GM12878 (cell line): ENCODE measurements around the gene CTDSP1. TPM values are rescaled to one million over a fixed set of nuclear protein-coding genes. Genes with fewer than 3 reads are reported as not detected.
A peak's percentile ranks its signal among the peaks of the same experiment; 100 is the strongest.

Experiments
- ATAC-seq: fragments of 200-7000 bp; cut with Tn5 transposase; 3 replicates; pipeline ENCODE4 v1.9.1; 2020; ENCODE audit warnings: mild to moderate bottlenecking, moderate library complexity
- BruUV-seq: library from RNA; stranded (reverse); fragments of 400-500 nt; replicated peaks from 2 replicates; lab custom pipeline; 2021; lab: Mats Ljungman, UMichigan
- CTCF ChIA-PET: fragments of 300-600 bp; sonication (Branson Sonifier 250); formaldehyde crosslinking; extraction: SDS; loops from one replicate; lab custom pipeline; 2021; ENCODE audit warnings: inconsistent platforms; lab: Yijun Ruan, JAX
- POLR2A ChIA-PET: fragments of 350-600 bp; formaldehyde crosslinking; extraction: SDS; loops from one replicate; lab custom pipeline; 2021; ENCODE audit warnings: inconsistent platforms; lab: Charles Lee
- RAD21 ChIA-PET: fragments of 300-600 bp; sonication (Branson Sonifier 250); formaldehyde crosslinking; loops from one replicate; lab custom pipeline; 2023; ENCODE audit warnings: antibody characterized with exemption; ENCODE audit not compliant: unreplicated experiment; lab: Charles Lee
- SMC1A ChIA-PET: fragments of 300-600 bp; sonication (Branson Sonifier 250); formaldehyde crosslinking; loops from one replicate; lab custom pipeline; 2023; ENCODE audit not compliant: unreplicated experiment, uncharacterized antibody; lab: Charles Lee
- DNase-seq: peaks from one replicate; pipeline ENCODE4 v3.0.0-alpha.2; 2011; ENCODE audit warnings: low read depth, low spot score
- FAIRE-seq: peaks from 3 replicates; lab custom pipeline; 2011; peaks lifted over from hg19 to GRCh38; lab: Jason Lieb, UNC
- H2AFZ ChIP-seq: 2 replicates; pipeline ENCODE4 v1.6.0; 2011; ENCODE audit warnings: low read depth, low read length, control low read depth; ENCODE audit not compliant: control insufficient read depth
- H3K27ac ChIP-seq: 2 replicates; pipeline ENCODE4 v1.5.1; 2011; ENCODE audit warnings: control low read depth; ENCODE audit not compliant: control insufficient read depth, insufficient read depth
- H3K27me3 ChIP-seq, 2 experiments: replicated peaks in 1 of 2; 2 replicates each; pipeline versions ENCODE4 v1.6.0 to v1.6.1; 2011; ENCODE audit warnings: low read length in 1 of 2; ENCODE audit not compliant: control insufficient read depth in 2 of 2, insufficient read depth in 2 of 2
- H3K36me3 ChIP-seq, 2 experiments: 2 replicates each; pipeline ENCODE4 v1.5.1; 2011; ENCODE audit warnings: low read length in 1 of 2; ENCODE audit not compliant: control insufficient read depth in 2 of 2, insufficient read depth in 2 of 2
- H3K4me1 ChIP-seq: 2 replicates; pipeline ENCODE4 v1.6.1; 2011; ENCODE audit warnings: mild to moderate bottlenecking, low read length, moderate library complexity, mixed read lengths; ENCODE audit not compliant: control insufficient read depth, insufficient read depth
- H3K4me2 ChIP-seq: 2 replicates; pipeline ENCODE4 v1.6.0; 2011; ENCODE audit warnings: control low read depth; ENCODE audit not compliant: control insufficient read depth, insufficient read depth
- H3K4me3 ChIP-seq: fragments of 200-600 bp; sonication (generic); 2 replicates; pipeline ENCODE4 v1.5.1; 2016
- H3K79me2 ChIP-seq: 2 replicates; pipeline ENCODE4 v1.6.0; 2011; ENCODE audit warnings: low read length; ENCODE audit not compliant: control insufficient read depth, insufficient read depth
- H3K9ac ChIP-seq: 2 replicates; pipeline ENCODE4 v1.8.0; 2011; ENCODE audit warnings: low read length, control low read depth, mixed read lengths; ENCODE audit not compliant: control insufficient read depth, insufficient read depth
- H3K9me3 ChIP-seq: replicated peaks from 3 replicates; pipeline ENCODE4 v1.5.1; 2011; ENCODE audit warnings: mild to moderate bottlenecking, low read length; ENCODE audit not compliant: control insufficient read depth, insufficient read depth
- H4K20me1 ChIP-seq: 2 replicates; pipeline ENCODE4 v1.6.0; 2011; ENCODE audit not compliant: control insufficient read depth, insufficient read depth
- BCL11A ChIP-seq: IDR thresholded peaks from 2 replicates; pipeline ENCODE4 v1.6.1; 2011; ENCODE audit warnings: low read depth, low read length
- BCL3 ChIP-seq: IDR thresholded peaks from 2 replicates; pipeline ENCODE4 v1.6.1; 2011; ENCODE audit warnings: borderline replicate concordance, low read depth, mild to moderate bottlenecking, moderate library complexity, low read length; ENCODE audit not compliant: insufficient read depth, poor library complexity, severe bottlenecking
- E2F8 ChIP-seq: fragments of 450-650 bp; IDR thresholded peaks from 2 replicates; pipeline ENCODE4 v1.6.1; 2018; ENCODE audit warnings: mild to moderate bottlenecking, low read depth, moderate library complexity; ENCODE audit not compliant: partially characterized antibody
- FOS ChIP-seq: IDR thresholded peaks from 3 replicates; pipeline ENCODE4 v1.6.1; 2011; ENCODE audit warnings: borderline replicate concordance; ENCODE audit not compliant: insufficient read length; ENCODE audit errors: extremely low read depth
- FOXM1 ChIP-seq: IDR thresholded peaks from 2 replicates; pipeline ENCODE4 v1.6.1; 2012; ENCODE audit warnings: low read depth, mild to moderate bottlenecking, inconsistent platforms, low read length, moderate library complexity
- LARP7 ChIP-seq: fragments of 450-650 bp; IDR thresholded peaks from 2 replicates; pipeline ENCODE4 v1.6.1; 2017; ENCODE audit warnings: mild to moderate bottlenecking
- NFXL1 ChIP-seq: fragments of 450-650 bp; IDR thresholded peaks from 2 replicates; pipeline ENCODE4 v1.6.1; 2017; ENCODE audit warnings: antibody characterized with exemption, mild to moderate bottlenecking, borderline replicate concordance
- PBX3 ChIP-seq: IDR thresholded peaks from 2 replicates; pipeline ENCODE4 v1.6.1; 2011; ENCODE audit warnings: mild to moderate bottlenecking, low read depth, low read length, moderate library complexity; ENCODE audit not compliant: insufficient replicate concordance
- POLR2A ChIP-seq: IDR thresholded peaks from 2 replicates; pipeline ENCODE4 v1.6.1; 2011; ENCODE audit warnings: low read depth, mild to moderate bottlenecking, low read length
- RELA ChIP-seq: fragments of 450-650 bp; IDR thresholded peaks from 2 replicates; pipeline ENCODE4 v1.8.0; 2014; ENCODE audit warnings: borderline replicate concordance; ENCODE audit not compliant: partially characterized antibody
- RELB ChIP-seq: fragments of 450-650 bp; IDR thresholded peaks from 2 replicates; pipeline ENCODE4 v1.6.1; 2017; ENCODE audit warnings: low read depth, mild to moderate bottlenecking, moderate library complexity
- RUNX3 ChIP-seq: IDR thresholded peaks from 2 replicates; pipeline ENCODE4 v1.6.1; 2012; ENCODE audit warnings: low read length, inconsistent platforms
- SP1 ChIP-seq: IDR thresholded peaks from one replicate; pipeline ENCODE4 v1.6.1; 2011; ENCODE audit warnings: low read depth, low read length
- ZNF207 ChIP-seq: fragments of 450-650 bp; IDR thresholded peaks from 2 replicates; pipeline ENCODE4 v1.6.1; 2014; ENCODE audit warnings: antibody characterized with exemption, mild to moderate bottlenecking, borderline replicate concordance
- ZNF274 ChIP-seq: IDR thresholded peaks from one replicate; pipeline ENCODE4 v1.8.0; 2011; ENCODE audit not compliant: insufficient read length, insufficient read depth
- WGBS: methylation state at CpG from one replicate; pipeline ENCODE4 v1.1.6; 2016; ENCODE audit warnings: low lambda C conversion rate; ENCODE audit not compliant: insufficient replicate concordance, insufficient coverage; ENCODE audit errors: missing lambda C conversion rate; 5-methylcytosine and 5-hydroxymethylcytosine counted together
- in situ Hi-C: fragments of 300-500 bp; cut with MboI; formaldehyde crosslinking; loops from 9 replicates; pipeline ENCODE4 v1.14.3; 2018; ENCODE audit warnings: mixed read lengths
- intact Hi-C: fragments of 100-400 bp; cut with micrococcal nuclease; formaldehyde crosslinking; loops from one replicate; pipeline ENCODE4 v1.14.2; 2022; ENCODE audit not compliant: unreplicated experiment
- polyA plus RNA-seq, 11 experiments: library from polyadenylated mRNA; depleted of rRNA in 4 of 11; unstranded in 6 of 11; stranded (reverse) in 5 of 11; fragments of >200 nt; fragmentation: Nextera tagmentation in 4 of 11; fragmentation: Illumina TruSeq in 1 of 11; extraction: Ambion mirVana in 4 of 11; extraction: Trizol in 1 of 11; gene quantifications; 1 replicate in 1 of 11; 2 replicates in 10 of 11; pipeline versions ENCODE4 v1.2.1 to v1.2.3, GENCODE V29; 2011 to 2016; ENCODE audit warnings: inconsistent platforms in 2 of 11, missing spikeins in 2 of 11, low read depth in 1 of 11
- total RNA-seq, 4 experiments: library from RNA; depleted of rRNA in 3 of 4; stranded (reverse); fragments of >200 nt in 3 of 4; fragmentation: Illumina TruSeq in 1 of 4; extraction: Trizol in 1 of 4; gene quantifications; 2 replicates each; pipeline versions ENCODE4 v1.2.1 to v1.2.3, GENCODE V29; 2013 to 2021

The CTDSP1 gene
- total and polyA plus RNA-seq, 10 of the 15 experiments (the other 5 are each of a cell fraction or from before 2014, with no cell fraction given): 3.0 to 75.9 (median 34.4) TPM

- TF ChIP-seq NFXL1 (no peak), LARP7 (peak; percentile 63; the same call in 1 of the 2 replicates), RUNX3 (peak; percentile 75), POLR2A (peak; percentile 92), FOXM1 (no peak), SP1 (no peak), RELB (0 out of 2 replicates have a peak, but pooled peaks have one; percentile 17), BCL3 (peak; percentile 82)
- TF ChIP-seq, all 136 proteins: peak for 23
These were observed 32.1 kb upstream of the CTDSP1 start (continued) for GRCh38 chr2:218367415-218368149.

- peak overlapping the region; percentile 41 for H3K9ac ChIP-seq
- no peak for ATAC-seq
- H2AFZ ChIP-seq: peak overlapping the region; percentile 91
- H3K27ac ChIP-seq: no peak overlapping the region
- RAD21 ChIA-PET: interaction anchor here (1.2 to 1.6 kb wide), 2 partner anchors 26 to 81 kb away, joined by 3 read pairs; no protein-coding TSS in a partner anchor
- H3K9me3 ChIP-seq: no peaks in the 10 kb centered on the region; the same call in 2 of the 3 replicates
- POLR2A ChIA-PET: interaction anchor here (1.0 to 1.5 kb wide), 5 partner anchors 12 to 95 kb away, joined by 3 to 6 read pairs (median 3); partner anchors contain the start of gene CATIP
- intact Hi-C loops (no loop called here), in situ Hi-C loops (no loop called here)
- peaks cover 4% of the 10 kb centered on the region; the same call in 1 of the 2 replicates for H3K4me1 ChIP-seq
- SMC1A ChIA-PET: interaction anchor here (1.1 to 1.2 kb wide), 3 partner anchors 11 to 97 kb away, joined by 3 to 5 read pairs (median 3); partner anchors contain the start of gene SLC11A1
- H3K4me2 ChIP-seq: peak overlapping the region; percentile 94
- H3K36me3 ChIP-seq: no peaks in the 10 kb centered on the region
- 55% methylated on average over 21 of the region's 21 CpGs for WGBS
- DNase-seq: no peak
- TSS peak; percentile 90 for BruUV-seq
- no peaks in the 10 kb centered on the region for H3K79me2 ChIP-seq
- H3K27me3 ChIP-seq: no peaks in the 10 kb centered on the region
- peak overlapping the region; percentile 56 for H3K4me3 ChIP-seq
- FAIRE-seq: no peak
- CTCF ChIA-PET: interaction anchor here (1.0 to 2.0 kb wide), 5 partner anchors 10 to 95 kb away, joined by 3 to 17 read pairs (median 4); partner anchors contain the start of gene CATIP
- no peaks in the 10 kb centered on the region for H4K20me1 ChIP-seq
- no peak for TF ChIP-seq ZNF274
- TF ChIP-seq PBX3: no peak
- no peak for TF ChIP-seq E2F8
- TF ChIP-seq BCL11A: no peak
- no peak for TF ChIP-seq RELA
- 0 out of 2 replicates have a peak, but pooled peaks have one; percentile 35 for TF ChIP-seq ZNF207
- no peak for TF ChIP-seq FOS
These were observed 31.5 kb upstream of the CTDSP1 start for GRCh38 chr2:218368150-218368528.
